Regular cardiac myocyte (primary cell): ENCODE data around the gene CYP4F12. TPM values are rescaled to one million over a fixed set of nuclear protein-coding genes. Genes with fewer than 3 reads are reported as not detected.

Experiments used
- total RNA-seq: library from RNA; depleted of rRNA; stranded (reverse); fragments of >200 nt; gene quantifications from 2 replicates; pipeline ENCODE4 v1.2.3, GENCODE V29; 2014

Gene CYP4F12
- total RNA-seq, result not detected in 2 replicates

GRCh38 chr19:15672580-15673175 lies at the start of gene CYP4F12:
Gene CYP4F12 (plus strand): TSS chr19:15673087. CDS start chr19:15673530, 443 bp downstream.

DNA sequence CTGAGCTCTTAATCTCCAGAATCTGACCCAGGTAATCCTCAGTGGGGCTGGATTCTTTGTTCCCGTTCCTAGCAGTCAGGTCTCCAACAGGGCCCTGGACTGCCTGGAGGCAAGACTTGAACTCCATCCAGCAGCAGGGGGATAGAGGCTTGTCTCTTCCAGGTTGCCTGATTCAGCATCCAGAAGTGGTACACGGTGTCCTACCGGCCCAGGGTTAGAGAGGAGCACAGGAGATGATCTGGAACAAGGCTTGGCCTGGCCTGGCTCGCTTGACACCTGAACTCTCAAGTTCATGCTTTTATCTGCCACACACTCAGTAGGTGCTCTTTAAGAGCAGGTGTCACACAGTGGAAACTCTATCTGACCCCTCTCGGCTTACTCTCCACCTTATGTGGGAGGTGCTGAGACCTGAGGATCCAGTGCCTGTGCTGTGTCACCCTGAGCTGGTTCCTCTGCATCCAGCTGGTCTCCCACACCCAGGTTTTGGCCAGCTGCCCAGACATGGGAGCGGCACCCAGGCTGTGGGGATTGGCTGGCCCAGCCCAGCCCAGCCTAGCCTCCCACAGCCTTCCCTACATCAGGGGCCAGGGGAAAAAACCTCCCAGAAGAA lies 32.5 kb upstream of the CYP4F12 start, which contains the start of gene CYP4F3:
Gene CYP4F3, plus strand, starts transcription at position 604 of the 610 bp plus-strand sequence. CDS start 519 bp downstream, outside the sequence.

DNA sequence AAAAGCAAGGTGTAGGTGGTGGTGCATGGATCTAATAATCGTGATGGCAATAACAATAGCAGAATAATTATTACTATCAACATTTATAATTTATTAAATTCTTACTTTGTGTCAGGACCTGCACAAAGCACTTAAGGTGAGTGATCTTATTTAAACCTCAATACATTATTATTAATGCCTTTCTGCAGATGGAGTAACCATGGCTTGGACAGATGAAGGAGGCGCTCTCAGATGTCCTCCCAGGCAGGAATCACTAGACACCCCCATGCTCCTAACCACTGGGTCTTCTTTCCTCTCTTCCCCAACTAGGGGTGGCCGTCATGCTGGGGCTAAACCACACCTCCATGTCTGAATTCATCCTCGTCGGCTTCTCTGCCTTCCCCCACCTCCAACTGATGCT lies 54.8 kb downstream of the CYP4F12 start, which contains the start of gene OR10H2:
Gene OR10H2, plus strand, starts transcription at position 301 of the 400 bp plus-strand sequence. Its CDS starts 20 bp downstream, at position 321.

GRCh38 chr19:15737722-15738121 lies 64.8 kb downstream of the CYP4F12 start, which contains the start of gene OR10H3:
Gene OR10H3 (plus strand): TSS chr19:15737985. CDS start chr19:15741393, 3,408 bp downstream.

Other genes with a start within 250 kb of the CYP4F12 start
- 5.9 and 6.3 TPM in 2 replicates for gene WIZ, start 223.1 kb upstream of the CYP4F12 start, total RNA-seq
- under 0.01 TPM in 2 replicates for gene RASAL3, start 208.5 kb upstream of the CYP4F12 start, total RNA-seq
- not detected in 2 replicates for gene PGLYRP2, start 193.6 kb upstream of the CYP4F12 start, total RNA-seq
- gene CYP4F22, start 164.6 kb upstream of the CYP4F12 start, total RNA-seq, result not detected in 2 replicates
- gene CYP4F8, start 57.9 kb upstream of the CYP4F12 start, total RNA-seq, result not detected in 2 replicates
- not detected in 2 replicates for gene CYP4F3, start 32.2 kb upstream of the CYP4F12 start, total RNA-seq
- not detected in 2 replicates for gene OR10H2, start 54.9 kb downstream of the CYP4F12 start, total RNA-seq
- not detected in 2 replicates for gene OR10H3, start 64.9 kb downstream of the CYP4F12 start, total RNA-seq
- not detected in 2 replicates for gene OR10H5, start 114.6 kb downstream of the CYP4F12 start, total RNA-seq
- gene OR10H1, start 142.6 kb downstream of the CYP4F12 start, total RNA-seq, result not detected in 2 replicates
- gene CYP4F2, start 225.0 kb downstream of the CYP4F12 start, total RNA-seq, result not detected in 2 replicates